Mucosa of stomach (tissue), 1 donor: Measurements from ENCODE around the gene RFLNA.

ENCODE experiments used
- H3K27me3 ChIP-seq: one replicate; pipeline ENCODE4 v1.7.0; 2013; ENCODE audit warnings: mild to moderate bottlenecking, low read length; ENCODE audit not compliant: control insufficient read depth, insufficient read depth
- H3K36me3 ChIP-seq: one replicate; pipeline ENCODE4 v1.7.0; 2013; ENCODE audit warnings: low read length; ENCODE audit not compliant: control insufficient read depth, insufficient read depth
- H3K4me1 ChIP-seq: one replicate; pipeline ENCODE4 v1.7.0; 2013; ENCODE audit warnings: mild to moderate bottlenecking, low read length; ENCODE audit not compliant: control insufficient read depth, insufficient read depth
- H3K4me3 ChIP-seq: one replicate; pipeline ENCODE4 v1.7.0; 2013; ENCODE audit warnings: low read length
- H3K9ac ChIP-seq: one replicate; pipeline ENCODE4 v1.7.0; 2013; ENCODE audit warnings: mild to moderate bottlenecking, low read length, moderate library complexity
- H3K9me3 ChIP-seq: one replicate; pipeline ENCODE4 v1.7.0; 2013; ENCODE audit warnings: mild to moderate bottlenecking, low read length, moderate library complexity; ENCODE audit not compliant: control insufficient read depth
- donor health status: Pancreatic carcinoma.

The RFLNA gene

GRCh38 chr12:124307556-124307825, 12.6 kb downstream of the RFLNA start:
- peaks cover 71% of the 10 kb centered on the region for H3K4me1 ChIP-seq
- H3K9me3 ChIP-seq: no peaks in the 10 kb centered on the region
- H3K9ac ChIP-seq: no peak overlapping the region
- no peak overlapping the region for H3K4me3 ChIP-seq
- peaks cover 16% of the 10 kb centered on the region for H3K36me3 ChIP-seq
- H3K27me3 ChIP-seq: no peaks in the 10 kb centered on the region

DNA sequence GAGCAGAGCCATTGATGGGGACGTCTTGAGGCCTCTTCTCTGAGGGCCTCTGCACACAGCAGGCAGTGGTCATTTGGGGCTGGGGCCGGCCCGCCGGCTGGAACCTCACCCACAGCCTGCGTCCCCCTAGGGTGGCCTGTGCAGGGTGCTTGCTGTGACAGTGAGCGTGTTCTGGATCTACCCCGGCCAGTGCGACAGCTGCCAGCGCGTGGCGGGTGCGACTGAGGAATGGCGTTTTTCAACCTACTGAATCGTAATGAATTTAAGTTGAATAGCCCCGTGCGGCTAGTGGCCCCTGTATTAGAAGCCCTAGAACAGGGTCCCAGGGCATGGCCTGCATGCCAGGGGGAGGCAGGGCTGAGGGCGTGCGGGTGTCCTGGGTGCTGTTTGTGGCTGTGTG, 13.8 kb downstream of the RFLNA start:
- no peak overlapping the region for H3K4me3 ChIP-seq
- H3K4me1 ChIP-seq: peaks cover 60% of the 10 kb centered on the region
- peaks cover 16% of the 10 kb centered on the region for H3K36me3 ChIP-seq

GRCh38 chr12:124309231-124309630, 14.3 kb downstream of the RFLNA start:
- Histone ChIP-seq H3K9me3 (no peaks in the 10 kb centered on the region), H3K9ac (no peak overlapping the region), H3K4me3 (no peak overlapping the region), H3K27me3 (no peaks in the 10 kb centered on the region), H3K36me3 (peaks cover 21% of the 10 kb centered on the region), H3K4me1 (peaks cover 56% of the 10 kb centered on the region)

More for the DNA sequence above, 13.8 kb downstream of the RFLNA start:
- H3K9ac ChIP-seq: no peak overlapping the region
- H3K9me3 ChIP-seq: no peaks in the 10 kb centered on the region
- H3K27me3 ChIP-seq: no peaks in the 10 kb centered on the region

DNA sequence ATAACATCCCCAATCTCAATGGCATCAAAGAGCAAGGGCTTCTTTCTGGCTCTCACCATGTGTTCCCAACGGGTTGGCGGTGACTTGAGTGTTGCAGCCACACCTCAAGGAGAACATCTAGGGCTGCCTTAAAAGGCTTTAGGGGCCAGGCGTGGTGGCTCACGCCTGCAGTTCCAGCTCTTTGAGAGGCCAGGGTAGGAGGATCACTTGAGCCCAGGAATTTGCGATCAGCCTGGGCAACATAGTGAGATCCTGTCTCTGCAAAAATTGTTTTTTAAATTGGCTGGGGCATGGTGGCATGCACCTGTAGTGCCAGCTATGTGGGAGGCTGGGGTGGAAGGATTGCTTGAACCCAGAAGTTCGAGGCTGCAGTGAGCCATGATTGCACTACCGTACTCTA, 14.9 kb downstream of the RFLNA start:
- Histone ChIP-seq H3K4me3 (no peak overlapping the region), H3K9ac (no peak overlapping the region), H3K4me1 (peaks cover 51% of the 10 kb centered on the region), H3K36me3 (peaks cover 26% of the 10 kb centered on the region), H3K9me3 (no peaks in the 10 kb centered on the region), H3K27me3 (no peaks in the 10 kb centered on the region)

- Histone ChIP-seq H3K4me3 (no peak overlapping the region), H3K9me3 (no peaks in the 10 kb centered on the region), H3K27me3 (no peaks in the 10 kb centered on the region), H3K4me1 (peaks cover 48% of the 10 kb centered on the region), H3K9ac (no peak overlapping the region), H3K36me3 (peaks cover 23% of the 10 kb centered on the region)
These were observed 15.3 kb downstream of the RFLNA start for GRCh38 chr12:124310178-124310577.

DNA sequence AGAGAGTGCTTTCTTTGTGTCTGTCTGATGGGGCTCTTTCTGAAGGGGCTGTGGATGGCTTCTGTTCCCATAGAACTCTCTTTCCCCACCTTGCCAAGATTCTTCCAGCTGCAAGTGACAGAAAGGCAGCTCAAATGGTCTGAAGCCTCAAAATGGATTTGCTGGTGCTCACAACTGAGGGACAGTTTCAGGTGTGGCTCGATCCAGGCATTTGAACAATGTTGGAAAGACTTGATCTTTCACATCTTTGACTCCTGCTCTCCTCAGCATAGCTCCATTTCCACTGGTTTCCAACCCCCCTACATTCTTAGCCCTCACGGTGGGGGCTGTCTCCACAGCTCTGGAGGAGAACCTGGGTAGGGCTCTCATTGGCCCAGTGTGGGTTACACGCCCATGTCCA, 15.9 kb downstream of the RFLNA start:
- Histone ChIP-seq H3K4me3 (no peak overlapping the region), H3K27me3 (no peaks in the 10 kb centered on the region), H3K9me3 (no peaks in the 10 kb centered on the region), H3K9ac (no peak overlapping the region), H3K4me1 (peaks cover 48% of the 10 kb centered on the region), H3K36me3 (peaks cover 22% of the 10 kb centered on the region)

DNA sequence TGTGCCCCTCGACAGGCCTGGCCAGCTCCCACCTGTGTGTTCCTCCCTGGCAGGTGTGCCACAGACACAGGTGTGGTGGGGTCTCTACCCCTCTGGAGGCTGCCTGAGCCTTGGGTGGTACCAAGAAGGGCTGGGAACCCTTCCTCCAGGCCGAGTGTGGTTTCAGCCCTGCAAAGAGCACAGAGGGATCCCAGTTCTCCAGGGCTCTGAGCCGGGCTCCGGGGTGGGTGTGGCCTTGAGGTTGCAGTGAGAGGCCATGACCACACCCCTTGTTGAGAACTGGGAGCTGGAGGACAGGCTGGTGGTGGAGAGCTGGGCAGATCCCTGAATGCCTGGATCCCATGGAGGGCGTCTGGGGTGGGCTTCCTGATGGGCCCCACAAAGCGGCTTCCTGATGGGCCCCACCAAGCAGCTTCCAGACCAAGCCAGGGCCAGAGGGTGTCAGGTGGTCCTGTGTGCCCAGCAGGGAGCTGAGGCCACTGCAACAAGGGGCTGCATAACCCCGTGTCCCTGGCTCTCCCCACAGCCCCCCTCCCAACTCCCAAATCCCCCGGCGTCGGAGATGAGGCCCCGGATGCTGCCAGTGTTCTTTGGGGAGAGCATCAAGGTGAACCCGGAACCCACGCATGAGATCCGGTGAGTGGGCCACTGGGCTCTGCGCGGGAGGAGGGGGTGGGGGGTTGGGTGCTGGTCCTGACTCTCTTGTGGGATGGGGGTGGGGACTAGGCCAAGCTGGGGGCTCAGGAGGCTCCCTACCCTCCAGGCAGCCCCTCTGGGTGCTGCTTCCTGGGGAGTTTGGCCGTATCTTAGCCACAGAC, 16.6 kb downstream of the RFLNA start:
- peaks cover 50% of the 10 kb centered on the region for H3K4me1 ChIP-seq
- H3K9me3 ChIP-seq: no peaks in the 10 kb centered on the region
- no peak overlapping the region for H3K9ac ChIP-seq
- peaks cover 21% of the 10 kb centered on the region for H3K36me3 ChIP-seq
- no peaks in the 10 kb centered on the region for H3K27me3 ChIP-seq
- H3K4me3 ChIP-seq: no peak overlapping the region

DNA sequence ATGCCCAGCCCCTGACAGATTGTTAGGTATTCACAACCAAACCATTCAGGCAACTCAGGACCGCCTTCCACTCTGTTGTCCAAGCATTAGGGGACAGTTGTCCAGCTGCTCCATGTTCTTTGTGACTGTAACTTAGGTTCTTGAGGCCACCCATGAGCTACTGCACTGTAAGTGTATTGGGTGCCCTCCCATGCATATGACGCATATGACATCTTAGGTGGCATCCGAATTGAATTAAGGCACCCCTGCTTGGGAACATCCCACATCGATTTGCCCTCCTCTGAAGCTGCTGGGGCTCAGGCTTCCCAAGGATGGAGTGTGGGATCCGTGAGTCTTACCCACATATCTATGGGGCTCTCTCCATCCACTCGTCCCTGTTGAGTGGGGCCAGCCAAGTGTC, 17.7 kb downstream of the RFLNA start:
- no peak overlapping the region for H3K9ac ChIP-seq
- H3K9me3 ChIP-seq: no peaks in the 10 kb centered on the region
- peaks cover 50% of the 10 kb centered on the region for H3K4me1 ChIP-seq
- no peaks in the 10 kb centered on the region for H3K27me3 ChIP-seq
- H3K36me3 ChIP-seq: peaks cover 21% of the 10 kb centered on the region
- no peak overlapping the region for H3K4me3 ChIP-seq

DNA sequence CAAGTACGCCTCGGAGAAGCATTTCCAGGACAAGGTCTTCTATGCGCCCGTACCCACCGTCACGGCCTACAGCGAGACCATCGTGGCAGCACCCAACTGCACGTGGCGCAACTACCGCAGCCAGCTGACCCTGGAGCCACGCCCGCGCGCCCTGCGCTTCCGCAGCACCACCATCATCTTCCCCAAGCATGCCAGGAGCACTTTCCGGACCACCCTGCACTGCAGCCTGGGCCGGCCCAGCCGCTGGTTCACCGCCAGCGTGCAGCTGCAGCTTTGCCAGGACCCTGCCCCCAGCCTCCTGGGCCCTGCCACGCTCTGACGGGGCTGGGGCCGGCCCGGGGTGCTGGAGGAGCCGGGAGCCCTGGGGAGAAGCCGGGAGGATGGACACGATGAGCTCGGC, 19.3 kb downstream of the RFLNA start:
- no peak overlapping the region for H3K9ac ChIP-seq
- H3K9me3 ChIP-seq: no peaks in the 10 kb centered on the region
- H3K4me3 ChIP-seq: no peak overlapping the region
- H3K27me3 ChIP-seq: no peaks in the 10 kb centered on the region
- H3K4me1 ChIP-seq: peaks cover 54% of the 10 kb centered on the region
- peaks cover 21% of the 10 kb centered on the region for H3K36me3 ChIP-seq

DNA sequence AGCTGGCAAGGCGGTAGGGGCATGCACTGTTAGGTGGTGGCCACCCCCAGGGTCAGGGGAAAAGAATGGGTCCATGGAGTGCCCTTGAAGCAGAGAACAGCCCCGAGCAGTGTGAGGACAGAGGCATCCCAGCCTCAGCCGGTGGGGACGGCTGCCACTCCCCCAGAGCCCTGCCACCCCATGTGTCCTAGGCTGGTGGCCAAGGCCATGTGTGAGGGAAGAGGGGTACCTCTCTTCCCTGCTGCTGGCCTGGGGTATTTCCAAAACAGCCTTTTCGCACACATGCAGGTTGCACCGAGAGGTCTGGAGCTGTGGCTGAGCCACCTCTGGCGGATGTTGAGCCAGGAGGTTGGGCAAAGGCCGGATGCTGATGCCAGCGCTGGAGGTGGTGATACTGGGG, 19.9 kb downstream of the RFLNA start:
- Histone ChIP-seq H3K4me1 (peaks cover 51% of the 10 kb centered on the region), H3K9ac (no peak overlapping the region), H3K36me3 (peaks cover 21% of the 10 kb centered on the region), H3K4me3 (no peak overlapping the region), H3K27me3 (no peaks in the 10 kb centered on the region), H3K9me3 (no peaks in the 10 kb centered on the region)

- Histone ChIP-seq H3K9me3 (no peaks in the 10 kb centered on the region), H3K4me1 (peaks cover 45% of the 10 kb centered on the region), H3K9ac (no peak overlapping the region), H3K4me3 (no peak overlapping the region), H3K36me3 (peaks cover 21% of the 10 kb centered on the region), H3K27me3 (no peaks in the 10 kb centered on the region)
These were observed 20.6 kb downstream of the RFLNA start for GRCh38 chr12:124315372-124316044.

DNA sequence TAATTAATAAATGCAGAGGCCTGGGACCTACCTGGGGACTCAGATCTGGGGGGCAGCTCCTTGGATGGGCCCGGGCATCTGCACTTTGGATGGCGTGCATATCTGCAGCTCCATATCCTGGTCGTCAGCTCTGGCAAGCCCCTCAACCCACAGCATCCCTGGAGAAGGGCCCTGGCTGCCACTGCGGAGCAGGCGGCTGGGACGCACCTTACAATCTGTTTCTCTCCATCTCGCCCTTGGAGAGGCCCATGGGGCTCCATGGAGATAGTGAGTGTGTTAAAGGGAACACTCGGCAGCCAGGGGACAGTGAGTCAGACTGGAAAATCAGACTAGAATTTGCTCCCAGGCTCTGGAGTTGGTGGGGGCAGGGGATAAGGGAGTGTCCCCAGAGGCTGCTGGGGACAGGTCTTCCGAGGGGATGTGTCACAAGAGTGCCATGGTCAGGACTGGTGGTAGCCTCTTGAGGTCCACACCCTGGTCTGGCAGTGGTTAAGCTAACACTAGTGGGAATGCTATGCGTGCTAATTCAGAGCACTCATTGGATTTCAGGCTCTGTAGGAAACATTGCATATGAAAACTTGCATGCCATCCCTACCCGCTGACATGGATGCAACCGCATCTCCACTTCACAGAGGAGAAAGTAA, 21.5 kb downstream of the RFLNA start:
- H3K27me3 ChIP-seq: no peaks in the 10 kb centered on the region
- no peak overlapping the region for H3K9ac ChIP-seq
- peaks cover 21% of the 10 kb centered on the region for H3K36me3 ChIP-seq
- H3K4me3 ChIP-seq: no peak overlapping the region
- H3K9me3 ChIP-seq: no peaks in the 10 kb centered on the region
- H3K4me1 ChIP-seq: peaks cover 44% of the 10 kb centered on the region
